Measurements from ENCODE around the gene TMIGD3. TPM values are rescaled to one million over a fixed set of nuclear protein-coding genes. Genes with fewer than 3 reads are reported as not detected.

The TMIGD3 gene
- total RNA-seq, 1 donor from 2014 or later: not detected

DNA sequence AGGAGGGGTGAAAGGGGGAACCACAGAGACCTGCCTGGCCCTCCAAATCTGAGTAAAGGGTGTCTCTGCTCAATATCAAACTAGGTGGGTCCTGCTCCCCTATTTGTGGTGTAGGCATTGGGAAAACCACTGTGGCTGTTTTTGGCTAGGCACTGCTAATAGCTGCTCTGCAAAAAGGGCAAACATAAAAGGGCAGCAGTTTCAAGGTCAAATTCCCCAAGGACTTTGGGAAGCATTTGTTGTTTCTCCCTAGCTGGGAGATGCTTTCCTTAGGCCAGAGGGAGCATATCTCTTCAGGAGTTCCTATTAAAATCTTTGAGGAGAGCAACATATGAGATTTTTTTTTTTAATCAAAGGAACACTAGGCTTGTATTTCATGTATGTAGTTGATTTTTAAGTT is 27.2 kb downstream of the TMIGD3 start:
- DNase-seq (ENCODE audit: extremely low read depth, low read depth, low spot score): no peak

DNA sequence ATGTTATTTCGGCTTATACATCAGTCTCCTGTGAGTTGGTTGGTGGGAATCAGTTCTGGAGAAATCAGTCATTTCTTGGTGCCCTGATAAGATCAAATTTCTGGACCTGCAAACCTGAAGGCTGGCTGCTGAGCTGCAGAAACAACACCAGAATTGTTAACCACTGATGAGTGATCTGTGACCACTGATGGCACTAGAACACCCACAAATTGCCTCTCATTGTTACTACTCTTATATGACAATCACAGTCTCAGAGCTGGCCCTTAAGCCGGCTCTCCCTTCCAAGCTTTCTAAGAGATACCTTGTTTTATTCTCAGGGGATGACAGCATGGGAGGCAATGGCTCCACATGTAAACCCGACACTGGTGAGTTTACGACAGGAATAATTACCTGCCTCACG is 27.7 kb downstream of the TMIGD3 start:
- no peak for DNase-seq (ENCODE audit: extremely low read depth, low read depth, low spot score)

DNA sequence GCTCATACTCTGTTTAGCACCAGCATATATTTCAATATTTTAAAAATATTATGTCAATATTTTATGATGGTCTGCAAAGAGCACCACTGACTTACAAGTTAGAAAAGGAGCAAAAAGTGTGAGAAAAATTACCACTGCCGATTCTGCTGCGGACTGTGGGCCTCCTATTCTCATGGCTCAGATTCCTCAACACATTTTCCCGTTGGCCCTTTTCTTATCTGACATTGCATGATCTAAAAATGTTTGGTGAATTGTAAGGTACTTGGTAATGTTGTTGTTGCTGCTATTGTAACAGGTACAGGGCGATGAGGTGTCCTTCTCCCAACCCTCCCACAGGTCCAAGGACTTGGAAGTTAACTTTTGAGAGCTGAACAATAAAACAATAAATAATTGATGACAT is 28.9 kb downstream of the TMIGD3 start:
- no peak for DNase-seq (ENCODE audit: extremely low read depth, low read depth, low spot score)

DNA sequence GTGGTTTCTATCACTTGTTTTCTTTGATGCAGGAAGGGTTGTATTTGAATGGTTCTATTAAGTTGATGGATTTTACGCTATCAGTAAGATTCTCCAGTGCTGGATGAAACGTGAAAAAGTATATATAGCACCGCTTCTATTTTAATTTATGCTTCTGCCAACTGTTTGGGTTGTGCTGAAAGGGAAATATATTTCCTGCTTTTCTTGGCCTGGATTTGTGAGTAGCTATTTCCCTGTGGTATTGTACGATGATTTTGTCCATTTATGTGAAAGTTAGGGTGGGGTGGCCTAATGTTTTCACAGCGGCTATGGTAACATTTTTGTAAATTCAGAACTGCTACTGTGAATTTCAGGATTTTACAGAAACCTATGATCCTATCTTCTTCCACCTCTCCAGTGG is 29.3 kb downstream of the TMIGD3 start:
- DNase-seq (ENCODE audit: extremely low read depth, low read depth, low spot score): peak; percentile 10

DNA sequence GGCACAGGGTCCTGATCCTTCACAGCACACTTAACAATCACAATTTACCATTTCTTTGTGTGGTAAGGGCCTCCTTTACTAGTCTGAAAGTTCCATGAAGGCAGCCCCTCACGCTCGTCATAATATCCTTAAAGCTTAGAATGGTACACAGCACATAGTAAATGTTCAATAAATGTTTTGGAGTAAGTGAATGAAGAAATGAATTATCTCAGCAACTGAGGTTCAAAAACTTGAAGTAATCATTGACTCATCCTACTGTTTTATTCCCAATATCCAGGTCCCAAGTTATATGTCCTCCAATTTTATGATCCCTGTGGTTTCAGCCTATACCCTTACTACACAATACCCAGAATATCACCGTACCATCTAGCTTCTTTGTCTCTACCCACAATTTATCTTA is 31.9 kb downstream of the TMIGD3 start:
- no peak for DNase-seq (ENCODE audit: extremely low read depth, low read depth, low spot score)

DNA sequence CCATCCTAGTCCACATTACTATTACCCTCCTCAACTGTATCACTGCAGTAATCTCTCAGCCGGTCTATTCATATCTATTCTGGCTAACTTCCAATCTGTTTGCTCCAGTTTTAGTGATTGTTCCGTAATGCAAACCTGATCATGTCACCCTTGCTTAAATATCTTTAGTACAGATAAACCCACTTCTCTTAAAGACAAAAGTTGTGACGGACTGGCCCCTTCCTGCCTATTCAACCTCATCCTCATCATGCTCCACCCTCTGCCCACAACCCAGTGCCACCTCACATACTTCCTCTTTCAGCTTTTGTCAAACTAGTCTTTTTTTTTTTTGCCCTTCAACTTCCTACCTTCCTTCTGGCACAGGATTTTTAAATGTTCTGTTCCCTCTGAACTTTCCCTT is 32.4 kb downstream of the TMIGD3 start:
- no peak for DNase-seq (ENCODE audit: extremely low read depth, low read depth, low spot score)

DNA sequence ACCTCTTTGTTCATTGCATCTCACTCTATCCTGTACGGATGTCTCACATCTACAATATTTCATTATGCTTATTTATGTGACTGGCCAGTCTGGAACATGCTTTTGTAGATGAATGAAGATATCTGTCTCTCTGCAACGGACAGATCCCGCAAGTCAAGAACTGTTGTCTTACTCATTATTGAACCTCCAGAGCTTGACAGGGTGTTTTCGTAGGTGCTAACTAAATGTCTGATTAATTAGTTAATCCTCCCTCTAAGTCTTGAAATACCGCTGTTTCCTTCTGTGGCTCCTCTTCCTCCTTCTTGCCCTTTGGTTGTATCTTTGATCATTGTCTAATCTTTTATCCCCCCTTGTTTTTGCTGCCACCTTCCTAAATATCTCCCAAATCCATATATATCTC is 32.8 kb downstream of the TMIGD3 start:
- no peak for DNase-seq (ENCODE audit: extremely low read depth, low read depth, low spot score)

DNA sequence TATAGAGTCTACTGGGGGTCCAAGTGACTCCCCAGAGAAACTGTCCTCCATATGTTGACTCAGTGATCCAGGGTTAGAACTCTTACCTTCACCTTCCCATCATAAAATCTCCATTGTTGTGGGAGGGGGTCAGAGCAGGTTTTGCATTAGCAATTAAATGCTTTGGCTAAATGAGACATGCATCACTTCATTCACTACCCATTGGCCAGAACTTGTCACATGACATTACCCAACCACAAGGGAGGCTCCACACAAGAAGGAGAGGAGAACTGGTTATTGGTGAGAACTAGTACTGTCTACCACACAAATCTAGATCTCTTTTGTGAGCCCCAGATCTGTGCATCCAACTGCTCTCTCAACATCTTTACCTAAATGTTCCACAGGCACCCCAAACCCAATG is 33.9 kb downstream of the TMIGD3 start:
- DNase-seq (ENCODE audit: extremely low read depth, low read depth, low spot score): no peak

DNA sequence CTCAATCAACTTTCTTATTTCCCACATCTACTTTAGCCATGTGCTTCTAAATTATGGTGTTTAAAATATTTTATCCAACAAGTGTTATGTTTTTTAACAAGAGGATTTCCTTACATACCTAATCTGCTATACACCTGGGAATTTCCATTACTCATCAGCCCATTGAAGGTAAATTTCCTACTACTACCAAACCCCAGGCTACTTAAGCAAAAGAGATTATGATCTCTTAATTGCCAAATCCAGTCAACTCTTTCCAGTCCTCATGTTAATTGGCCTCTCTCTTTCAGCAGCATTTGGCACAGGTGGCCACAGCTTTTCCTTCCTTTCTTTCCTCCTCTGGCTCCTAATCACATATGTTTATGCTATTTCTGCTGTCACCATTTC is 34.7 kb downstream of the TMIGD3 start:
- no peak for DNase-seq (ENCODE audit: extremely low read depth, low read depth, low spot score)

DNA sequence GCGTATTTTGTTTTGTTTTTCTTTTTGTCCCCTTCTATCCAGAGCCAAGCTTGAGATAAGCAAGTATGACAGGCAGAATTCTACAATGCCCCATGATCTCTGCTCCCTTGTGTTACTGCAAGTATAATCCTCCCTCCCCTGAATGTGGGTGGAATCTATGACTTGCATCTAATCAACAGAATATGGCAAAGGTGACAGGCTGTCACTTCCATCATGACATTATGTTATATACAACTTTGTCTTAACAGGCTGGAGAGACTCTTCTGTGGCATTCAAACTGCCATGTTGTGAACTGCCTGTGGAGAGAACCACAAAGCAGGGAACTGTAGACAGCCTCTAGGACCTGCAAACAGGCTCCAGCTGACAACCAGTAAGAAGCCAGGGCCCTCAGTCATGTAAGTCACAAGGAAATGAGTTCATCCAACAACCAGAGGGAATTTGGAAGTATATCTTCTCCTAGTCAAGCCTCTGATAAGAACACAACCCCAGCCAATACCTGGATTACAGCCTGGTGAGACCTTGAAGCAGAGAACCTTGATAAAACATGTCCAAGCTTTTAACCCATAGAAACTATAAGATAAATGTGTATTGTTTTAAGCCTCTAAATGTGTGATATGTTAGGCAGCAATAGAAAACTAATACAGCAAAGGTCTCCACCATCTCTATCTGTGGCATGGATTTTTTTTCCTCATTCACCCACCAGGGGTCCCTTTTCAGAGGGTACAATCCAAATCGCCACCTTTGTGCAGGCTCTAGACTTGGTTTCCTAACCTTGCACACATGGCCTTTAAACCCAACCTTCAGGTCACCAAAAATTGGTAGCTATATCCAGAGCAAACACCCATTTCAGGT is 35.3 kb downstream of the TMIGD3 start:
- DNase-seq (ENCODE audit: extremely low read depth, low read depth, low spot score): no peak

DNA sequence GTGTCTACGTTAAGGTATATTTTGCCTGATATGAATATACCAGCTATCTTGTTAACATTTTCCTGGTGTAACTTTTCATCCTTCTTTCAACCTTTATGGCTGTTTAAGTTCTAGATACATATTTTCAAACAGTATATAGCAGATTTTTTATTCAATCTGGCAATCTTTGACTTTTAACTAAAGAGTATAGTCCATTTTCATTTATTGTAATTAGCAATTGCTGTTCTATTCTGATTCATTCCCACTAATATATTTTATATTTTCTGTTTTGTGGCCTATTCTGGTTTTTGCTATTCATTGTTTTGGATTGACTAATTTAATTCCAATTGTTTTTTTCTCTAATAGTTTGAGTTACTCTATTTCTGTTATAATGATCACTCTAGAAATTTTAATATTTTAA is 37.0 kb downstream of the TMIGD3 start:
- DNase-seq (ENCODE audit: extremely low read depth, low read depth, low spot score): no peak

DNA sequence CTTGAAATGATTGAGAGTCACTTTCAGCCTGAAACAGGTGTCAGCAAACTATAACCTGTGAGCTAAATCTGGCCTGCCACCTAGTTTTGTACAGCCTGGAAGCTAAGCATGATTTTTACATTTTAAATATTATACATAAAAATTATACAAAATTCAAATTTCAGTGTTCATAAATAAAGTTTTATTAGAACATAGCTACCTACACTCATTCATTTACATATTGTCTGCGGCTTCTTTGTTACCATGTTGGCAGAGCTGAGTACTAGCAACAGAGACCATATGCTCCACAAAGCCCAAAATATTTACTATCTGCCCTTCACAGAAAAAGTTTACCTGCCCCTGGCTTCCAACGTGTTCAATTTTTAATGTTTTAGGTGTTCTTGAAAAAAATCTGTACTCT is 37.7 kb downstream of the TMIGD3 start:
- DNase-seq (ENCODE audit: extremely low read depth, low read depth, low spot score): no peak

DNA sequence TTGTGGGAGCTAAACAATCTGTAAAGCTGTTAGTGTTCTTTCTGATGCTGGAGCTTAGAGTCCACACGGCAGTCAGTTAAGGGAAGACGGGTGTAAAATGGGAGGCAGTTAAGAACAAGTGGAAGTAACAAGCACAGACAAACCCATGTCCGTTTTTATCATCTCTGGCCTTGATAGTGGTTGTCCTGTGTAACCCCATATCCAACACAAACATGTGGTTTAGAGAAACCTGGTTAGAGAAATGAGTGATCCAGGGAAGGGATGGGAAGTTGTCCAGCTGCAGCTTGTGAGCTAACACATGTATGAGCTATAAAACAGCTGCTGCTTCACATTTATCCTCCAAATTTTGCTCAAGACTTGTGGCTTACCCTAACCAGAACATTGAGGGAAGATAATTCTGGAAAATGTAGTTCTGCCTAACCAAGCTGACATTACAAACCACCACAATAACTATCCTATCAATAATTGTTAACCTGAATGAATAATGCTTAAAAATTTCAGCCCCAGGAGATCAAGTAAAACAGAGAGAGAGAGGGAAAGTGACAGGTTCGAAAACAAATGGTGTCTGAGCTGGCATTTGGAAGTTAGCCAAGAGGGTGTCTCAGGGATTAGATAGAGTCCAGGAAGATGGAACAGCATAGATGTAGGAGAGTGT is 40.3 kb downstream of the TMIGD3 start:
- DNase-seq (ENCODE audit: extremely low read depth, low read depth, low spot score): no peak

DNA sequence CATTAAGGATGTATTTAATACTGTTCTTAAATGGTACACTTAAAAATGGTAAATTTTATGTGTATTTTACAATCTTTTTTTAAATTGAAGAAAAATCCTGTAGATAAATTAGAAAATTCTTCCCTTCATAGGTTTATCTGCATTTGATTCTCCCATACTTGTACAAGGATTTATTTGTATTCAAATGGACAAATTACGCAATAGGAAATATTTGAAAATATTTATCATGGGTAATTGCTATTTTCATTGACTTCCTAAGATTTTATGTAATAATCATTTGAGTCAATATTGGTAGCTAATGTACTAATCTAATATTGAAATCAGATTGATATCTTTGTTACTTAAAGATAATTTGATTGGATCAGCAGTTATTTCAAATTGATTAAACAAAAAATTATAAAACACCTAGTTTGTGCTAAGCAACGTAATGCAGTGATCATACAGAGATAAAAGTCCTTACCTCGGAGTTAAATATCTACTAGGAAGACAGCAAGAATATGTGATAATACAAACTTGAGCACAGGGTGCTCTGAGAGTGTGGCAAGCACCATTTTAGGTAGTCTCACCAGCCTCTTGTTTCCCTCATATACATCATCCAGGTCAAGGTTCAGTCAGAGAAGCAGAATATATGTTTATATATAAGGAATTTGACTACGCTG is 40.9 kb downstream of the TMIGD3 start:
- no peak for DNase-seq (ENCODE audit: extremely low read depth, low read depth, low spot score)

DNA sequence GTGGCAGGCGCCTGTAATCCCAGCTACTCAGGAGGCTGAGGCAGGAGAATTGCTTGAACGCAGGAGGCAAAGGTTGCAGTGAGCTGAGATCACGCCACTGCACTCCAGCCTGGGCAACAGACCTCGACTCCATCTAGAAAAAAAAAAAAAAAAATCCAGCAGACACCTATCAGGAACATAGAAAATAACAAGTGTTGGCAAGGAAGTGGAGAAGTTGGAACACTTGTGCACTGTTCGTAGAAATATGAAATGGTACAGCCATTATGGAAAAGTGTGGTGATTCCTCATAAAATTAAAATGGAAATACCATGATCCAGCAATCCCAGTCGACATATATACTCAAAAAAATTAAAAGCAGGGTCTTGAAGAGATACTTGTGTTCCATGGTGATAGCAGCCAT is 41.7 kb downstream of the TMIGD3 start:
- no peak for DNase-seq (ENCODE audit: extremely low read depth, low read depth, low spot score)

DNA sequence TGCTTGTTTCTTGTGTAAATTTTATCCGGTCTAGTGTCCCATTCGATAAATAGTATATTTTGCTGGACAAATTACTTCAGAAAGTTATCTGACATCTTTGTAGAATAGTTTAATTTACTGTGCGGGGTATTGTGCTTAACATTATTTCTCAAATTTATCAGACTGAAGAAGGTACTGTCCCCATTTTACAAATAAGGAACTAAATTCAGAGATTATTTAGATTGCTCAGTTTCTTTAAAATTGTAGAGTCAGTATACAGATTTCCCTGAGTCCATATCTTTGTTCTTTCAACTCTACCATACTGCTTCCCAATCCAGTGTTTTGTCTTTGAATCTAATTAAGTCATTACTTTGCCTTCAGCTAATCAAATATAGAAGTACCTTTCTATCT is 47.8 kb downstream of the TMIGD3 start:
- DNase-seq (ENCODE audit: extremely low read depth, low read depth, low spot score): no peak

DNA sequence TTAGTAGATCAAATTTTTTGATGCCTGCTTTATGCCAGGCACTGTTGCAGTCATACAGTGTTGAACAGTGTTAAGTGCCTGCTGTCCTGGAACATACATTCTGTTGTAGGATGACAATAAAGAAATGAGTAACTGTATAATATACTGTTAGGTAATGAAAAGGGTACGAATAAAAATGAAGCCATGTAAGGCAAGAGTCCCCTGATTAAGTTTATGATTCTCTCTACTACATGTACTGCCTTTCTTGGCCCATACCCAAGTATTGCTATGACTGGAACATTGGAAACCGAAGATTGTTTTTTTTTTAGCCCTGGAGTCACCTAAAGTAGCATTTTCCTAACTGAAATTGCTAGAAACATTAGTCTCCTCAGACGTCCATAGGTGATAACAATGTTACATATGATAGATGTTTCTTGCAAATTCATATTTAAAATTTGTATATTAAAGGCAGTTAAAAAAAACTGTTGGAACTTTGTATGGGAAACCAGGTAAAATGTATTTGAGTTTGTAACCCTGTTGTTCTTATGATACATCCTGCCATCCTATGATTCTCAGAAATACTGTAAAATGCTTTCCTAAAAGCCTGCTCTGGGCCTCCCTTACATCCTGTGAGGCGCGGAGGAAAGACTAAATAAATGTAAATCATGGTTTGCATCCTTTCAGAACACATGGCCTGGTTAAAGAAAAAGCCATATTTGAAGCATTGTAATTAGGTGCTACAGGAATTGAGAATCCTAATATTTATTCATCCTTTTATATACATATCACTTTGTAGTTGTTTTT is 48.4 kb downstream of the TMIGD3 start:
- DNase-seq (ENCODE audit: extremely low read depth, low read depth, low spot score): no peak

DNA sequence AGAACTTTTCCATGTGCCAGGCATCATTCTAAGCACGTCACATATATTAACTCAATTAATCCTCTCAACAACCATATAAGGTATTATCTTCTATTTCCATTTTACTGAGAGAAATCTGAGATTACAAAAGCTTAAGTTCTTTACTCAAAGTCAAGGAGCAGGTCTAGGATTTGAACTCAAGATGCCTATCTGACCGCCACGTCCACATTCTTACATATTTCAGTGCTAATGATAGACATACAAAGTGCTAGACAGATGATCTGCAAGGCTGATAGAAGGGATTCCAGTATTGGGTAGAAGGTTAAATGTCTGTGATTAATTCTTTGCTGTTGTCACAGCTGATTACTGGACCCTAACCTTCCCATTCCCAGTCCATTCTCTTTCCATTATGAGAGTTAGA is 49.7 kb downstream of the TMIGD3 start:
- DNase-seq (ENCODE audit: extremely low read depth, low read depth, low spot score): no peak

DNA sequence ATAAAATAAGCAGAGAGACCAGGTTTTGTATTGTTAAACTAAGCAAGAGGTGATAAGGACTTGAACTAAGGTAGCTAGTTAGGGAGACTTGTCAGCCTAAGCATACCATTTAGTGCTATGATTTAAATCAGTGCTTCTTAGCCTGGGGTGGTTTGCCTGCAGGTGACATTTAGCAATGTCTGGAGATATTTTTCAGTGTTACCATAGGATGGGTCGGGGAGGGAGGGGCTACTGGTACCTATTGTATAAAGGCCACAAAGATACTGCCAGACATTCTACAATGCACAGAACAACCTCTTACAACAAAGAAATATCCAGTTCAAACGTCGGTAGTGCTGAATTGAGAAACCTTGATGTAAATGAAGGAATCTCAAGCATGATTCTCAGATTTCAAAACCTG is 50.9 kb downstream of the TMIGD3 start:
- no peak for DNase-seq (ENCODE audit: extremely low read depth, low read depth, low spot score)

DNA sequence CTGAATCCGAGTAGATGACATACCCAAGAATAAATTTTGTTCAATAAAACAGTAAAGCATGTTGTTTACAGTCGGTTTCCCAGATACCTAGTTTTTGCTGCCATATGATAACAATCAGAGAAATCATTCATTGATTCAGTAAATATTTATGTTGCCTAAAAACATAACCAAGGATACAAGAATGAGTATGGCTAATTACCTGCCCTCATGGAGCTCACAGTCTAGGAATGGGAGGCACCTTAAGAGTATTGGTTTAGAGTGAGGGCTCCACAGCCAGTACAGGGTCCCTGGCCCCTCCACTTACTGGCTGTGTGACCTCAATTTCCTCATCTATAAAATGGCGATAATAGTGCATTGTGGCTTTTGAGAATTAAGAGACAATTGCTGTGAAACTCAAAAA is 53.2 kb downstream of the TMIGD3 start:
- DNase-seq (ENCODE audit: extremely low read depth, low read depth, low spot score): no peak

DNA sequence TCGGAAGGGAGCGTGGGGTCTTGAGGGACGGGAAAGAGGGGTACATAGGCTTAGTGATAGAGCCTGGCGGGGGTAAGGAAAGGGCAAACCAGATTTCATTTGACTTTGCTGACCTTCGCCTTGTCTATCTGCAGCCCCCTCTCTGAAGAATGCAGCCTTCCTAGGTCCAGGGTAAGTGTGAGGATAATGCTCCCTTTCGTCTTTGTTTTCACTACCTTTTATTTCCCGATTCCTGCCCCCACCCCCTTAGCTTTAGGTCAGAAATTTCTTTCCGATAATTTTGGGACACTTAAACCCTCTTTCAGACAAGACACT is 53.8 kb downstream of the TMIGD3 start:
- DNase-seq (ENCODE audit: extremely low read depth, low read depth, low spot score): no peak

Data from glomerular endothelial cell (primary cell).